Measurements from ENCODE around the gene CBX3. TPM values are rescaled to one million over a fixed set of nuclear protein-coding genes. Genes with fewer than 3 reads are reported as not detected.

CBX3 gene
- total and polyA plus RNA-seq, 12 donors = 35.2 to 203 (median 87.8) TPM

DNA sequence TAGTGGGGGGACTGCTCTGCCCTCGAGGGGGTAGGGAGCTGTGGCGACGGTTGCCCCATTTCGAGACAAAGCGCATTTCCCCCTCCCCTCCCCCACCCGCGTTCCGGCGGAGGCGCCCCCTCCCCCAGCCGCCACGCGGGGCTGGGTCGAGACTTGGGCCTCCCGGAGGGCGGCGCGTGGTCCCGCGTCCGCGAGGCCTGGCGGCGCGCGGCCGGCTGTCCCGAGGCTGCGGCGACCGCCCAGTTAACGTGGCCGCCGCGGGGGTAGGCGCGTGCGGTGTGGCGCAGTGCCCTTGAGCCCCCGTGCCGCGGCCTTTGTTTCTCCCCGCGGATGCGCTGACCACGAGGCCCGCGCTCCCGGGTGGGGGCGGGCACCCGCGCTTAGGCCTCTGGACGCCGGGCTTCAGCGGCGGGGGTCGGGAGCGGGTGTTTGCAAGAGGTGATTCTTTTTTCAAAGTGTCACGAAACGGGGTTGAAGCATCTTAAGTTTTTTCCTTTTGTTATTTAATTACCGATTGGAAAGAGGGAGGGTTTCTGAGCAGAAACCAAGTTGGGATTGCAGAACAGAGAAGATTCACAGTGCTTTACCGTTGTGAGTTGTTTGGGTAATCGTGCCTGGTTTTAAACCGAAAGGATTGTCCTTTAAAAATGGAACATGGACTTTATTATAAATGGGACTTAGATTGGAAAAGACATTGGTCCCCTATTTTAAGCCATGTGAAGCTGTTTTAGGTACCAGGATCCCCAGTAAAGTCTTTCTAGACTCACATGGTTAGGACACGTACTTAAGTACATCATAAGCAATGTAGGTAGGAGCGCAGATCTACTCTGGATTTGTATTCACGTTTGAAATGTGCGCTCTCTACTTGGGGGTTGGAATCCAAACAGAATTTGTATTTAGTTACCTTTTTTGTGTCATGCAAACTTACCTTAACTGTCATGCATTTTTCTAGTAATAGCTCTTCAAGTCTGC is 760 bp downstream of the CBX3 start:
- H3K4me3 ChIP-seq = peak overlapping the region; percentile 60 to 100 (median 88)
- H3K27ac ChIP-seq = peak overlapping the region; percentile 85 to 100 (median 99)
- H3K27me3 ChIP-seq = no peaks in the 10 kb centered on the region
- peak; percentile 42 to 79 (median 65) for DNase-seq
- 1 to 2% (median 1%) methylated on average over 16 to 67 of the region's 68 CpGs for WGBS, 4 donors
- peaks cover 0 to 18% of the 10 kb centered on the region in 2 donors for H3K36me3 ChIP-seq (replicated peaks in 1 of 2)
- H3K9me3 ChIP-seq (replicated peaks in 1 of 3) = no peaks in the 10 kb centered on the region
- intact Hi-C loops (cut with DNase I) = no loop called here
- no peak for TF ChIP-seq CTCF (IDR thresholded peaks at IDR 0.05)
- TF ChIP-seq POLR2A (IDR thresholded peaks at IDR 0.05) = peak in 1 of 2 donors; percentile 4
- peaks cover 18 to 38% of the 10 kb centered on the region in 2 donors for H3K4me1 ChIP-seq (replicated peaks in 1 of 2)

DNA sequence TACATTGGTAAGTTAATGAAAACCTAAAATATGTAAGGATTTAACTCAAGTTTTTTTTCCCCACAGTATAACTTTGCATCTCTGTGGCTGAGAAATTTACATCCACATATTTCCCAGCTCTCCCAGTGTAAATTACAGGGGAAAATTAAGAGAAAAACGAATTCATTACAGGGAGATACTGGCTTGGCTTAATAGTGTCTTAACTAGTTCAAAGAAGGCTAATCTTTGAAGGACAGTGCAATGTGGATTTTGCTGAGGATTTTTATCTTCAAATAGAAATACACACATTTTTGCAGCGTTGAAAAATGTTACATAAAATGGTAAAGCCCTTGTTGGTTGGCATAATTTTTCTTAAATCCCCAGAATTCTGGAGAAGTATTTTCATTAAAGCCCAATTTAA is 1.5 kb downstream of the CBX3 start:
- no peaks in the 10 kb centered on the region for H3K9me3 ChIP-seq (replicated peaks in 1 of 3)
- H3K36me3 ChIP-seq (replicated peaks in 1 of 2) = peaks cover 0 to 19% of the 10 kb centered on the region in 2 donors
- no peak for DNase-seq
- TF ChIP-seq POLR2A (IDR thresholded peaks at IDR 0.05) (no peak), CTCF (IDR thresholded peaks at IDR 0.05) (no peak)
- 1 to 8% (median 5%) methylated on average over 2 of the region's 2 CpGs for WGBS, 4 donors
- peaks cover 14 to 31% of the 10 kb centered on the region in 2 donors for H3K4me1 ChIP-seq (replicated peaks in 1 of 2)
- intact Hi-C loops (cut with DNase I) = no loop called here
- peak overlapping the region in 1 of 4 donors; percentile 60 for H3K4me3 ChIP-seq
- peak overlapping the region in 2 of 5 donors; percentile 99 to 100 for H3K27ac ChIP-seq
- H3K27me3 ChIP-seq = no peaks in the 10 kb centered on the region

DNA sequence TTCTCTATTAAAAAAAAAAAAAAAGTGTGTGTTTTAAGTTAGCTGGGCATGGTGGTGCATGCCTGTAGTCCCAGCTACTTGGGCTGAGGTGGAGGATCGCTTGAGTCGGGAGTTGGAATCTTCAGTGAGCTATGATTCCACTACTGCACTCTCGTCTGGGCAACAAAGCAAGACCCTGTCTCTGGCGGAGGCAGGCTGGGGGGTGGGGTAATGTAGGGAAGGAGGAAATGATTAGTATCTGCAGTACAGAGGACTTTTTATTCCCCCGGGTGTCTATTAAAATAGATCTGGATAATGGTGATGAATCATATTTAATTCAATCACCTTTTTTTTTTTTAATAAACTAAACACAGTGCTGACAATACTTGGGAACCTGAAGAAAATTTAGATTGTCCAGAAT is 6.5 kb downstream of the CBX3 start:
- H3K4me3 ChIP-seq = no peak overlapping the region
- intact Hi-C loops (cut with DNase I) = no loop called here
- H3K36me3 ChIP-seq (replicated peaks in 1 of 2) = peaks cover 0 to 64% of the 10 kb centered on the region in 2 donors
- peaks cover 9 to 27% of the 10 kb centered on the region in 2 donors for H3K4me1 ChIP-seq (replicated peaks in 1 of 2)
- no peak for DNase-seq
- no peak overlapping the region for H3K27ac ChIP-seq
- WGBS, 4 donors = 69 to 85% (median 72%) methylated on average over 5 of the region's 5 CpGs
- TF ChIP-seq CTCF (IDR thresholded peaks at IDR 0.05) (no peak), POLR2A (IDR thresholded peaks at IDR 0.05) (no peak)
- H3K27me3 ChIP-seq = no peaks in the 10 kb centered on the region
- no peaks in the 10 kb centered on the region for H3K9me3 ChIP-seq (replicated peaks in 1 of 3)

GRCh38 chr7:26212921-26213718 is 11.6 kb downstream of the CBX3 start:
- Histone ChIP-seq H3K4me1 (replicated peaks in 1 of 2) (no peaks in the 10 kb centered on the region), H3K4me3 (no peak overlapping the region), H3K9me3 (replicated peaks in 1 of 3) (no peaks in the 10 kb centered on the region), H3K36me3 (replicated peaks in 1 of 2) (peaks cover 0 to 44% of the 10 kb centered on the region in 2 donors), H3K27ac (no peak overlapping the region), H3K27me3 (no peaks in the 10 kb centered on the region)
- DNase-seq = no peak
- intact Hi-C loops (cut with DNase I) = no loop called here
- WGBS, 4 donors = 92 to 97% (median 96%) methylated on average over 2 of the region's 2 CpGs
- TF ChIP-seq POLR2A (IDR thresholded peaks at IDR 0.05) (no peak), CTCF (IDR thresholded peaks at IDR 0.05) (no peak)
